AG04450 (cell line): Measurements from ENCODE around the gene CCDC188. TPM values are rescaled to one million over a fixed set of nuclear protein-coding genes. Genes with fewer than 3 reads are reported as not detected.

Source experiments
- CTCF ChIA-PET: fragments of 300-600, 350-600 bp; formaldehyde crosslinking; extraction: SDS; loops from one replicate; lab custom pipeline; 2022; ENCODE audit warnings: antibody characterized with exemption, inconsistent platforms; lab: Charles Lee
- POLR2A ChIA-PET: fragments of 350-600 bp; formaldehyde crosslinking; extraction: SDS; loops from one replicate; lab custom pipeline; 2021; ENCODE audit warnings: antibody characterized with exemption, inconsistent platforms; lab: Yijun Ruan, JAX
- DNase-seq: peaks from one replicate; pipeline ENCODE4 v3.0.0-alpha.2; 2011; ENCODE audit warnings: low read depth, low spot score
- H3K27ac ChIP-seq: one replicate; pipeline ENCODE4 v1.5.1; 2012; ENCODE audit warnings: low read depth, low read length, control low read depth
- H3K27me3 ChIP-seq: one replicate; pipeline ENCODE4 v1.6.0; 2012; ENCODE audit warnings: low read length; ENCODE audit not compliant: control insufficient read depth, insufficient read depth
- H3K4me3 ChIP-seq: 2 replicates; pipeline ENCODE4 v1.5.1; 2011; ENCODE audit warnings: mild to moderate bottlenecking, low read depth, low read length, control low read depth
- H3K9me3 ChIP-seq: 2 replicates; pipeline ENCODE4 v1.5.1; 2012; ENCODE audit warnings: low read length; ENCODE audit not compliant: control insufficient read depth, insufficient read depth
- polyA plus RNA-seq: library from polyadenylated mRNA; depleted of rRNA; stranded (reverse); fragments of >200 nt; gene quantifications from 2 replicates; pipeline ENCODE4 v1.2.3, GENCODE V29; 2011
- TF ChIP-seq, protein P1 (sequence below): IDR thresholded peaks from 2 replicates; pipeline ENCODE4 v1.5.1; 2011; ENCODE audit warnings: low read depth, low read length, control low read depth, inconsistent platforms

The CCDC188 gene
- polyA plus RNA-seq, 1 experiment: not detected

- Histone ChIP-seq H3K27me3 (peaks cover 22% of the 10 kb centered on the region), H3K4me3 (no peak overlapping the region), H3K9me3 (no peaks in the 10 kb centered on the region; the same call in 1 of the 2 replicates), H3K27ac (no peak overlapping the region)
- CTCF ChIA-PET: no interaction called here
- DNase-seq: no peak
- TF ChIP-seq, protein P1, sequence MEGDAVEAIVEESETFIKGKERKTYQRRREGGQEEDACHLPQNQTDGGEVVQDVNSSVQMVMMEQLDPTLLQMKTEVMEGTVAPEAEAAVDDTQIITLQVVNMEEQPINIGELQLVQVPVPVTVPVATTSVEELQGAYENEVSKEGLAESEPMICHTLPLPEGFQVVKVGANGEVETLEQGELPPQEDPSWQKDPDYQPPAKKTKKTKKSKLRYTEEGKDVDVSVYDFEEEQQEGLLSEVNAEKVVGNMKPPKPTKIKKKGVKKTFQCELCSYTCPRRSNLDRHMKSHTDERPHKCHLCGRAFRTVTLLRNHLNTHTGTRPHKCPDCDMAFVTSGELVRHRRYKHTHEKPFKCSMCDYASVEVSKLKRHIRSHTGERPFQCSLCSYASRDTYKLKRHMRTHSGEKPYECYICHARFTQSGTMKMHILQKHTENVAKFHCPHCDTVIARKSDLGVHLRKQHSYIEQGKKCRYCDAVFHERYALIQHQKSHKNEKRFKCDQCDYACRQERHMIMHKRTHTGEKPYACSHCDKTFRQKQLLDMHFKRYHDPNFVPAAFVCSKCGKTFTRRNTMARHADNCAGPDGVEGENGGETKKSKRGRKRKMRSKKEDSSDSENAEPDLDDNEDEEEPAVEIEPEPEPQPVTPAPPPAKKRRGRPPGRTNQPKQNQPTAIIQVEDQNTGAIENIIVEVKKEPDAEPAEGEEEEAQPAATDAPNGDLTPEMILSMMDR: no peak
- POLR2A ChIA-PET: no interaction called here
Measured at GRCh38 chr22:20192972-20193760, 42.3 kb upstream of the CCDC188 start.

GRCh38 chr22:20192293-20192971, 41.6 kb upstream of the CCDC188 start:
- POLR2A ChIA-PET: no interaction called here
- no peak overlapping the region for H3K4me3 ChIP-seq
- H3K9me3 ChIP-seq: no peaks in the 10 kb centered on the region; the same call in 1 of the 2 replicates
- H3K27me3 ChIP-seq: peaks cover 15% of the 10 kb centered on the region
- CTCF ChIA-PET: no interaction called here
- TF ChIP-seq, protein P1: no peak
- H3K27ac ChIP-seq: no peak overlapping the region
- no peak for DNase-seq

- ChIA-PET CTCF (no interaction called here), POLR2A (no interaction called here)
- Histone ChIP-seq H3K4me3 (no peak overlapping the region), H3K9me3 (no peaks in the 10 kb centered on the region; the same call in 1 of the 2 replicates), H3K27me3 (peaks cover 15% of the 10 kb centered on the region), H3K27ac (no peak overlapping the region)
- DNase-seq: no peak
- TF ChIP-seq, protein P1: no peak
Measured at GRCh38 chr22:20191803-20192202, 40.9 kb upstream of the CCDC188 start.

- TF ChIP-seq, protein P1: no peak
- DNase-seq: no peak
- POLR2A ChIA-PET: no interaction called here
- Histone ChIP-seq H3K4me3 (no peak overlapping the region), H3K9me3 (no peaks in the 10 kb centered on the region), H3K27ac (no peak overlapping the region), H3K27me3 (peaks cover 11% of the 10 kb centered on the region)
- CTCF ChIA-PET: no interaction called here
Measured at GRCh38 chr22:20191000-20191515, 40.2 kb upstream of the CCDC188 start.

GRCh38 chr22:20188567-20188877, 37.7 kb upstream of the CCDC188 start:
- TF ChIP-seq, protein P1: no peak
- Histone ChIP-seq H3K9me3 (no peaks in the 10 kb centered on the region; the same call in 1 of the 2 replicates), H3K27me3 (peaks cover 7% of the 10 kb centered on the region), H3K4me3 (no peak overlapping the region), H3K27ac (no peak overlapping the region)
- POLR2A ChIA-PET: no interaction called here
- no peak for DNase-seq
- CTCF ChIA-PET: no interaction called here
